ENCODE measurements around the gene RFT1.

DNA sequence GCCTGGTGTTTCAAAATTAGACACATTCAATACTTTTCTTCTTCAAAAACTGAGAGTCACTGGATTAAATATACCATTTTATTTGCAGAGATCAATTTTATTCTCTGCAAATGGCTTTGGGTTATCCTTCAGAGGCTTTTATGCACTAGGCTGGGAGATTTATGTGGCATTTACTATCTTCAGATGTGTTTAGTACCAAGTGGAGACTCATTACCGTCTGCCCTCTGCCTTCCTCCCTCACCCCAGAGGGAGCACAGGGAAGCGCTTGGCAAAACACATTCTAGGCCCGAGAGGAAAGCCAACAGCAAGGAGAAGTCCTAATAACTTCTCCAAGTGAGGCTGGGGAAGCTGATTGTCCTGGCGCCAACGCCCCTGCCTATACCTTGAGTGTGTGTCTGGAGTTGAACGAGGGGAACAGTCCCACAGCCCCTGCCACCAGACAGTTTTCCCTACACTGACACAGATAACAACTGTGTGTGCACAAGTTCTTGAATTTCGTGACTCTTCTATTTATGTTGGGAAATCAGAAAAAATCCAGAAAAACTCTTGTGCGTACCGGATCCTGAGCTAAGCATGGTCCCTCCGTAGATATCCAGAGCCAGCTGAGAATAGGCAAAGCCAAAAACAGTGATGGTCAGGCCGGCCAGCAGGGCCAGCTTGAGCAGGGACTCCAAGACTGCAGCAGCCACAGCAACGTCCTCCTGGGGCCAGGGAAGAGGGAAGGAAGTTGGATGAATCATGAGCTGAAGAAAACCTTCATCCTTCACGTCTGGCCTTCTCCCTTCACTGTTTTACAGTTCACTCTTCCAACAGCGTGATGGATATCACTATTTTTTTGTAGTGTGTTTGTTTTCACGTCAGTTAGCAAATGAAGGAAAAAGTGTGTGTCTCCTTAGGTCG lies 26.6 kb downstream of the RFT1 start:
- no peak for TF ChIP-seq POLR2A (IDR thresholded peaks at IDR 0.05)
- TF ChIP-seq, protein P1, sequence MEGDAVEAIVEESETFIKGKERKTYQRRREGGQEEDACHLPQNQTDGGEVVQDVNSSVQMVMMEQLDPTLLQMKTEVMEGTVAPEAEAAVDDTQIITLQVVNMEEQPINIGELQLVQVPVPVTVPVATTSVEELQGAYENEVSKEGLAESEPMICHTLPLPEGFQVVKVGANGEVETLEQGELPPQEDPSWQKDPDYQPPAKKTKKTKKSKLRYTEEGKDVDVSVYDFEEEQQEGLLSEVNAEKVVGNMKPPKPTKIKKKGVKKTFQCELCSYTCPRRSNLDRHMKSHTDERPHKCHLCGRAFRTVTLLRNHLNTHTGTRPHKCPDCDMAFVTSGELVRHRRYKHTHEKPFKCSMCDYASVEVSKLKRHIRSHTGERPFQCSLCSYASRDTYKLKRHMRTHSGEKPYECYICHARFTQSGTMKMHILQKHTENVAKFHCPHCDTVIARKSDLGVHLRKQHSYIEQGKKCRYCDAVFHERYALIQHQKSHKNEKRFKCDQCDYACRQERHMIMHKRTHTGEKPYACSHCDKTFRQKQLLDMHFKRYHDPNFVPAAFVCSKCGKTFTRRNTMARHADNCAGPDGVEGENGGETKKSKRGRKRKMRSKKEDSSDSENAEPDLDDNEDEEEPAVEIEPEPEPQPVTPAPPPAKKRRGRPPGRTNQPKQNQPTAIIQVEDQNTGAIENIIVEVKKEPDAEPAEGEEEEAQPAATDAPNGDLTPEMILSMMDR (IDR thresholded peaks at IDR 0.05): no peak
